Measurements from ENCODE around the gene CUX1.

The CUX1 gene

DNA sequence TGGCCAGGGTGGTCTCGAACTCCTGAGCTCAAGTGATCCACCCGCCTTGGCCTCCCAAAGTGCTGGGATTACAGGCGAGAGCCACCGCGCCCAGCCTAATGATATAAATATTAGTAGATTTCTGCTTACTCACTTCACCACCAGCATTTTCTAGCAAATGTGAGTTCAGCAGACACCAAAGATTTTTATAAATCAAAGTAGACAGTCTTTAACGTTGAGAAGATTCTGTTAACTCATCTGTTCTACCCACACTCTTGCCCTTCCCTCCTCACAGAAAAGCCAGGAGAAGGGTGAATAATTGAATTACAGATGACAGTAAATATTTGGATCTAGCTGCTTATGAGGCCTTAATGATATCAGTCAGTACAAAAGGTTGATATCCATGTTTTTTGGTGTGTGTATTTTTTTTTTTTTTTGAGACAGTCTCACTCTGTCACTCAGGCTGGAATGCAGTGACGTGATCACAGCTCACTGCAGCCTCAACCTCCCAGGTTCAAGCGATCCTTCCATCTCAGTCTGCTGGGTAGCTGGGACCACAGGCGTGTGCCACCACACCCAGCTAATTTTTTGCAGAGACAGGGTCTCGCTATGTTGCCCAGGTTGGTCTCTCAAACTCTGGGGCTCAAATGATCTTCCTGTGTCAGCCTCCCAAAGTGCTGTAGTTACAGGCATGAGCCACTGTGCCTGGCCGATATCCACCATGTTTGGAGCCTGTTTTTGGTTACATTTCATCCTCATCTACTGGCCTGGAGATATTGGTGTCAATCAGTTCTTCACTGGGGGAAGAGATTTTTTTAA lies 120.5 kb downstream of the CUX1 start:
- no peak for DNase-seq (ENCODE audit: low spot score)

- no peak for DNase-seq (ENCODE audit: low spot score)
Observed at GRCh38 chr7:101939136-101939695, 121.8 kb downstream of the CUX1 start.

GRCh38 chr7:101940151-101940550 lies 122.7 kb downstream of the CUX1 start:
- no peak for DNase-seq (ENCODE audit: low spot score)

DNA sequence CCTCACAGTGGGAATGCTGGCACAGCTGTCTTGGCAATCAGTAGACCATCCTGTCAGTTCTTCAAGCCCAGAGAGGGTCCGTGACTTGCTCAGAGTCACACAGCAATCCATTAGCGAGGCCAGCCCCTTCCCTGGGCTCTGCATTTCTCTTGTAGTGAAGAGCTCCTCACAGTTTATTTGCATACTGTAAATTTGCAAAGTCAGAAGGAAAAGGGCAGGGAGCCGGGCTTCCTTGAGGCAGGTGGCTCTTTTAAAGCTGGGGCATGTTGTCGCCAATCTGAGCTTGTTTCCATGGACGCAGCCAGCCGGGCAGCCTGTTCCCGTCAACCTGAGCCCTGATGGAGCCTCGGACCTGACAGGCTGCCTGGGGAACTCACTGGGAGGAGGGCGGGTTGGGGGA lies 123.4 kb downstream of the CUX1 start:
- DNase-seq (ENCODE audit: low spot score), result no peak

GRCh38 chr7:101941481-101942383 lies 124.3 kb downstream of the CUX1 start:
- DNase-seq (ENCODE audit: low spot score), result no peak

- DNase-seq (ENCODE audit: low spot score), result no peak
Observed at GRCh38 chr7:101942603-101943210, 125.3 kb downstream of the CUX1 start.

GRCh38 chr7:101943306-101943705 lies 125.9 kb downstream of the CUX1 start:
- DNase-seq (ENCODE audit: low spot score), result no peak

DNA sequence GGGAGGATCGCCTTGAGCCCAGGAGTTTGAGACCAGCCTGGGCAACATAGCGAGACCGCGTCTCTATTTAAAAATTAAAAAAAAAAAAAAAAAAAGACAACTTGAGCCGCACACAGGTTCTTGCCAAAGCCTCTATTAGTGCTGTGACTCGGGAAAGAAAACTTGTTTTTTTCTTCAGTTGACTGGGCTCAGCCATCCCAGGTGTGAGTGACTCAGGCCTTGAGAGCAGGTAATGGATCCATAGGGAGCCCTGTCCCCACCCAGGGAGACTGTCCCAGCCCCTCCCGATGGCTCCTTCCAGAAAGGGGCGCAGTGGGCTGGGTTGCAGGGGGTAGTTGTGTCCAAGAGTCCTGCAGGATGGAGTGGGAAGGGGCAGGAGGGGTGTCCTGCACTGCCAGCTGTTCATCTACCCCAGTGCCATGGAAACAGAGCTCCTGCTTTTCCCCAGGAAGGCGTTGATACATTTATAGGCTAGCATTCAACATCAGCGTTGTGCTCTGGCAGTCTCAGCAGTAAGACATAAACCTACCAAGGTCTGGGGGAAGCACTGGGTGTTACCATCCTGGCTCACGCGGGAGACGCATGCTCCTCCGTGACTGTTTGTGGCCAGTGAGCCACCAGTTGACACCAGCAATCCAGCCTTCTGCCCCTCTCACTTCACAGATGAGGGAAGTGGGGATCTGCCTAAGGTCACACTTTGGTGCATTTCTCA lies 126.6 kb downstream of the CUX1 start:
- no peak for DNase-seq (ENCODE audit: low spot score)

DNA sequence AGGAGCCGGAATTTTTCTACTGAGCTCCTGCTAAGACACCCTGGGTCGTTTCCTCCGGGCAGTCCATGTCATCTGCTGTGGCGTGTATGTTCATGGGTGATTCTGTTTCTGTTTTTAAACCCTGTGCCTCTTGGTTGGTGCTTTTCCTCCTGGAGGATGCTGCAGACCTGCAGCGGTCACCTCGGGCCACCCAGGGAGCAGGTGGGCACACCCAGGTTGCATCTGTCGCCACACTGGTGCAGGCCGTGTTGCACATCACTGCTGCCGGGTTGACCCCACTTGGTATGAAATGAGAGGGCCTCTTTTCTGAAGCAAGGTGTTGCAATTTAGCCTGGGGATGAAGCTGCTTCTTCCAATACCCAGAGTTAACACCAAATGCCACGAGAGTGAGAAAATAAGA lies 127.2 kb downstream of the CUX1 start:
- DNase-seq (ENCODE audit: low spot score), result no peak

- no peak for DNase-seq (ENCODE audit: low spot score)
Observed at GRCh38 chr7:101945034-101945758, 127.8 kb downstream of the CUX1 start.

GRCh38 chr7:101947899-101948298 lies 130.5 kb downstream of the CUX1 start:
- DNase-seq (ENCODE audit: low spot score), result no peak

DNA sequence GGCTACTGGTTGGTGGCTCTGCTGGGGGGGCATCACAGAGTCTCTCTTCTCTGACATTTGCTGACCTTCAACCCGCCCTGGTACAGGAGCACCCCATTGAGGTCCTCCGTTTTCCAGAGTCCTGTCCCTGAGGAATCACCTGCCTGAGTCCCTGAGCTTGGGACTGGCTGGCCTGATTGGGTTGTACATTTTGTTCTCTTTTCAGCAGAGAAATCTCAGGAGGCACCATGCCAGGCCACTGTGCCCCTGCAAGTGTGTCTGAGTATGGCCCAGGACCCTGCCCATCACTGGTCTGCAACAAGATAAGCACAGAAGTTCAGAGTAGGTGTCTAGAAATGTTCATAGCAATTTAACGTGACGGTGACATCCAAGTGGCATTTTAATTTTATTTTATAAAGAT lies 131.2 kb downstream of the CUX1 start:
- DNase-seq (ENCODE audit: low spot score), result no peak

DNA sequence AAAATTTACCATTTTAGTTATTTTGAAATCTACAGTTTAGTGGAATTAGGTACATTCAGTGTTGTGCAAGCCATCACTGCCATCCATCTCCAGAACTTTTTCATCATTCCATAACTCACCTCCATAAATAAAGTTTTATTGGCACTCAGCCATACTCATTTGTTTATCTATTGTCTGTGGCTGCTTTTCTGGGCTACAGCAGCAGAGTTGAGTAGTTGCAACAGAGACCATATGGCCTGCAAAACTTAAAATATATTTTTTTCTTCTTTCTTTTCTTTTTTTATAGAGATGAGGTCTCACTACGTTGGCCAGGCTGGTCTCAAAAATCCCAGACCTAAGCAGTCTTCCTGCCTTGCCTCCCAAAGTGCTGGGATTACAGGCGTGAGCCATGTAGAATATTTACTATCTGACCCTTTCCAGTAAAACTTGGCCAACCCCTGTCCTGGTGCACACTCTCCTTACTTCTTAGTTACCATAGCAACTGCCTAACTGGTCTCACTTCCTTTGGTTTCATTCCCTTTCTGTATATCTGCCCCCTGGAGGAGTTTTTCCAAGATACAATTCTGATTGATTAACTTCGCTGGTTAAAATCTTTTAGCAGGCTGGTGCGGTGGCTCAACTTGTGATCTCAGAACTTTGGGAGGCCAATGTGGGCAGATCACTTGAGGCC lies 133.2 kb downstream of the CUX1 start:
- DNase-seq (ENCODE audit: low spot score), result no peak

- DNase-seq (ENCODE audit: low spot score), result no peak
Observed at GRCh38 chr7:101951757-101952156, 134.3 kb downstream of the CUX1 start.

DNA sequence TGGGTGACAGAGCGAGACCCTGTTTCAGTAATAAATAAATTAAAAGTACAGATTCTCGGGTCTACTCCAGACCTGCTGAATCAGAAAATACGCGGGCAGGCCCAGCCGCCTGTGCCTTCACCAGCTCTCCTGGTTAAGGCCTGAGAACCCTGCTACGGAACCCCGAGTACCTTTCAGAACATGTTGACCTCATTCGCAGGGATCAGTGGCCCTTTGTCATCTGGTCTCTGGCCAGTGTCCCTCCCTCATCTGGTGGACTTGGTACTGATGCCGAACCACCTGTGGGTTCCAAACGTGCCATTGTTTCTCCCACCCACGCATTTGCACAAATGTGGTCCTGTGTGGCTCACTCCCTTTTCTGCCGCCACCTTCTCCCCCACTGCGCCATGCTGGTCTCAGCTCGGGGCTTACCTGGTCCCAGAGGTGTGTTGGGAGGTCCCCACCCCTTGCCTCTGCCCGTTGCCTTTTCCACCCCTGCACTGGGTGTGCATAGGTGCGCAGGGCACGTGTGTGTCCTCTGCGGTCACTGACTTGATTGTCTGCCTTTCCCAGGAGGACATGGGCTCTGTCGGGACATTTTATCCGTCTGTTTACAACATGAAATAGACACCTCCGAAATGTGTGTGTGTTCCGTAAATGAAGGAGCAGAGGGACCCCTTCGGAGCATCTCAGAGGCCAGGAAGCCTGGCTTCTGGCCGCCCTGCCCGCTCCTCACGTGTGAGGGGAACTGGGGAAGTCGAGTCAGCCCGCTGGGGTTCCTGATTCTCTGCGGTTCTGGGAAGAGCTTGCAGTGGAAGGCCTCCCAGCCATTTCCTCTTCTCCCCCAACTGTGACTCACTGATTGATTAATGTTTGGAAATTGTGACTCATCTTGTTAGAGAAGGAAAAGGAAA lies 135.2 kb downstream of the CUX1 start:
- DNase-seq (ENCODE audit: low spot score), result no peak

- no peak for DNase-seq (ENCODE audit: low spot score)
Observed at GRCh38 chr7:101953248-101953819, 135.9 kb downstream of the CUX1 start.

DNA sequence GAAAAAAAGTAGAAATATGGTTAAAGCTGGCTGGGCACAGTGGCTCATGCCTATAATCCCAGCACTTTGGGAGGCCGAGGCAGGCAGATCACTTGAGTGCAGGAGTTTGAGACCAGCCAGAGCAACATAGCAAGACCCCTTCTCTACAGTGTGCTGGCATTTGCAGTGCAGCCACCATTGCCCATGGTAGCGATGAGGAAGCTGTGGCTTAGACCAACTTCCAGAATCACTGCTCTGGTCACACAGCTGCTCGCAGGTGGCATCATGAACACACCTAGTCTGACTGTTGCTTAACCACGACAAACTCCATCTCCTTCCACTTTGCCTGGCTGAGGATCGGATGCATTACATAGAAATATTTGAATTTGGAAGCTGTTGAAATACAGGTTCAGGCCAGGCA lies 137.1 kb downstream of the CUX1 start:
- no peak for DNase-seq (ENCODE audit: low spot score)

DNA sequence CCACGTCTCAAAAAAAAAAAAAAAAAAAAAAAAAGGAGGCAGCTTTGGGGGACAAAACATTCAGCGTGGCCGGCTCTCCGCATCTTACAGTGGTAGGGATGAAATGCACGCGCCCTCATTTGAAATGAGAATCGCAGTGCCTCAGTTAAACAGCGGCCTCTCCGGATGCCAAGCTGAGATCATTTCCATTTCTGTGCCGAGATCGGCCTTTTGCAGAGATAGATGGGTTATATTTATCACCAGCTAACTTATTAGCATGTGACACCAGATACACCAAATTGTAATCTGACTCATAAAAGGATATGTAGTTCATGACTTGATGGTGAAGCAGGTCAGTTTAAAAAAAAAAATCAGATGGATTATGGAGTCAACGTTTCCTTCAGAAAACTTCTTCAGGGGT lies 138.7 kb downstream of the CUX1 start:
- no peak for DNase-seq (ENCODE audit: low spot score)
